ENCODE measurements around the gene RNF215. TPM values are rescaled to one million over a fixed set of nuclear protein-coding genes. Genes with fewer than 3 reads are reported as not detected.

Gene RNF215
- total and polyA plus RNA-seq, 2 donors (not counting 3 experiments of a cell fraction or from before 2014, with no cell fraction given) = 16.7 to 26.9 TPM

DNA sequence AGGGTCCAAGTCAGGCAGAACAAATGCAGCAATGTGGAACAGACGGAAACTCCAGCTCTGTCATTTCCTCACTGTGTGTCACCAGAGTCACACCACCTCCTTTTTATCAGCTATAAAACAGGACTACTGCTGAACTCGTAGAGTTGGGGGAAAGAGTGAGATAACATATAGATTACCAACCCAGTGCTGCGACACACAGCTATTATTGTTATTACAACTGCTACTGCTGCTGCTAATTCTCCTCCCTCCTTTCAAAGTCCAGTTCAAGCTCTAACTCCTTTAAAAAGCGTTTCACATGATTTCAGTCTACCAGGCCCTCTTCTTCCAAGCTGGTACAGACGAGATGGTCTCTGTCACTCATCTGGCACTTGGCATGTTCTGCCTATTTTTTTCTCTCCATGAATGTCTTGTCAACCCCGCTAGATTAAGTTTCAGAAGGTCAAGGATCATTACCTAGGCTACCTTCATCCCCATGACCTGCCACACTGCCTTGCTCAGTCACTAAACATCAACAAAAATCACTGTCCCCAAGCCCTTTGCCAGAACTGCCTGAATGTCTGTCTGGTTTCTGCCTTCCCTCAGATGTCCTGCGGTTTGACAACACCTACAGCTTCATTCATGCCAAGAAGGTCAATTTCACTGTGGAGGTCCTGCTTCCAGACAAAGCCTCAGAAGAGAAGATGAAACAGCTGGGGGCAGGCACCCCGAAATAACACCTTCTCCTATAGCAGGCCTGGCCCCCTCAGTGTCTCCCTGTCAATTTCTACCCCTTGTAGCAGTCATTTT lies 34.7 kb upstream of the RNF215 start:
- Histone ChIP-seq H3K4me3 (replicated peaks in 1 of 3; ENCODE audit: insufficient read depth in 1 of 3, low read depth in 1 of 3, low read length in 3 of 3) (peak overlapping the region in 1 of 3 experiments; percentile 36), H3K4me2 (ENCODE audit: insufficient read depth, low read length) (peak overlapping the region; percentile 79), H3K9me3 (replicated peaks; ENCODE audit: control insufficient read depth, insufficient read depth, low read length) (no peaks in the 10 kb centered on the region), H4K20me1 (replicated peaks; ENCODE audit: control insufficient read depth, extremely low read depth, insufficient read depth, low read length) (no peaks in the 10 kb centered on the region), H3K79me2 (ENCODE audit: control insufficient read depth, insufficient read depth, low read length) (peaks cover under 1% of the 10 kb centered on the region), H3K4me1 (ENCODE audit: control insufficient read depth, extremely low read depth, insufficient read depth, low read length) (peaks cover 57% of the 10 kb centered on the region), H3K9ac (replicated peaks; ENCODE audit: extremely low read depth, insufficient read depth, low read length) (peak overlapping the region; percentile 82), H3K36me3 (ENCODE audit: control insufficient read depth in 2 of 2, extremely low read depth in 1 of 2, insufficient read depth in 2 of 2, low read length in 2 of 2) (peaks cover 6 to 8% of the 10 kb centered on the region in 2 experiments), H3K27ac (ENCODE audit: insufficient read depth, low read depth, low read length) (peak overlapping the region; percentile 98), H2AFZ (ENCODE audit: low read depth, low read length) (no peak overlapping the region), H3K9me1 (replicated peaks; ENCODE audit: control insufficient read depth, extremely low read depth, insufficient read depth, low read length) (no peaks in the 10 kb centered on the region), H3K27me3 (ENCODE audit: control insufficient read depth in 2 of 2, insufficient read depth in 2 of 2, low read length in 2 of 2) (no peaks in the 10 kb centered on the region)
- ChIA-PET POLR2A (interaction anchor here (0.6 to 1.7 kb wide), 3 partner anchors 20 to 561 kb away, joined by 3 to 4 read pairs (median 3); partner anchors contain the start of gene SEC14L2), CTCF (interaction anchor here (0.6 to 3.3 kb wide), 9 partner anchors 11 to 134 kb away, joined by 3 to 17 read pairs (median 5); partner anchors contain the start of genes RNF215, SEC14L2 and TBC1D10A)
- TF ChIP-seq EZH2 (IDR thresholded peaks at IDR 0.05; ENCODE audit: borderline replicate concordance, low read depth, low read length, severe bottlenecking) (no peak), MYC (IDR thresholded peaks at IDR 0.05; ENCODE audit: low read depth, low read length) (no peak), FOS (IDR thresholded peaks at IDR 0.05; ENCODE audit: borderline replicate concordance, insufficient read depth, low read length) (peak; percentile 77), JUN (IDR thresholded peaks at IDR 0.05; ENCODE audit: borderline replicate concordance, insufficient read depth, insufficient read length, low read depth) (peak; percentile 55), CTCF (IDR thresholded peaks at IDR 0.05; ENCODE audit: extremely low read depth in 1 of 2, insufficient read depth in 1 of 2, low read depth in 1 of 2, low read length in 2 of 2) (no peak), POLR2A (IDR thresholded peaks at IDR 0.05; ENCODE audit: low read depth, low read length) (no peak), POLR2AphosphoS5 (IDR thresholded peaks at IDR 0.05; ENCODE audit: insufficient read depth, low read depth, low read length) (peak; percentile 50), GATA2 (IDR thresholded peaks at IDR 0.05; ENCODE audit: insufficient read depth, insufficient read length, low read depth, low read length) (peak; percentile 80)
- TF ChIP-seq, protein P1, sequence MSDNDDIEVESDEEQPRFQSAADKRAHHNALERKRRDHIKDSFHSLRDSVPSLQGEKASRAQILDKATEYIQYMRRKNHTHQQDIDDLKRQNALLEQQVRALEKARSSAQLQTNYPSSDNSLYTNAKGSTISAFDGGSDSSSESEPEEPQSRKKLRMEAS (IDR thresholded peaks at IDR 0.05; ENCODE audit: insufficient read depth, insufficient read length) = no peak
- FAIRE-seq = peak; percentile 87
- intact Hi-C loops (cut with micrococcal nuclease) (loop anchor here (10.0 kb wide), 2 partner anchors 183 to 1037 kb away; partner anchors contain the start of genes AP1B1 and TCN2), dilution Hi-C loops (cut with MboI; ENCODE audit: extremely low pct_ligation_motif_present, low sequenced_read_pairs) (no loop called here)
- peak; percentile 76 for DNase-seq (ENCODE audit: low read depth, low spot score)
- BruUV-seq (replicated peaks) = TSS peak; percentile 69
